Lower leg skin (tissue), 4 donors: Measurements from ENCODE around the gene IL27RA. TPM values are rescaled to one million over a fixed set of nuclear protein-coding genes. Genes with fewer than 3 reads are reported as not detected.

Source experiments
- DNase-seq, 2 donors: peaks; one replicate each; pipeline ENCODE4 v3.0.0-alpha.2; 2019; ENCODE audit warnings: low spot score in 2 of 2
- H3K4me3 ChIP-seq: fragments of 200-600 bp; sonication (generic); 2 replicates; pipeline ENCODE4 v1.5.1; 2017; ENCODE audit warnings: mild to moderate bottlenecking, low read depth; ENCODE audit not compliant: poor library complexity, severe bottlenecking
- POLR2A ChIP-seq, 2 donors: fragments of 450-650 bp; IDR thresholded peaks; one replicate each; pipeline ENCODE4 v1.6.1; 2016 to 2017; ENCODE audit warnings: antibody characterized with exemption in 2 of 2, mild to moderate bottlenecking in 1 of 2, moderate library complexity in 1 of 2
- WGBS, 2 donors: methylation state at CpG; one replicate each; pipeline ENCODE4 v1.1.5; 2018; 5-methylcytosine and 5-hydroxymethylcytosine counted together
- intact Hi-C: fragments of 100-400 bp; cut with DNase I; formaldehyde crosslinking; loops from one replicate; pipeline ENCODE4 v1.15.0; 2023; ENCODE audit warnings: low total_unique reads
- total RNA-seq, 4 donors: library from RNA; depleted of rRNA; stranded (reverse); fragments of >200 nt; gene quantifications; one replicate each; pipeline ENCODE4 v1.1.0, GENCODE V29; 2016
- TF ChIP-seq, protein P1 (sequence below), 3 donors: fragments of 450-650 bp; IDR thresholded peaks; one replicate each; pipeline ENCODE4 v1.5.1; 2016; ENCODE audit warnings: antibody characterized with exemption in 3 of 3, mild to moderate bottlenecking in 3 of 3, moderate library complexity in 2 of 3

Gene IL27RA
- total RNA-seq, 4 donors from 2014 or later: 0.27 to 2.7 (median 2.0) TPM

DNA sequence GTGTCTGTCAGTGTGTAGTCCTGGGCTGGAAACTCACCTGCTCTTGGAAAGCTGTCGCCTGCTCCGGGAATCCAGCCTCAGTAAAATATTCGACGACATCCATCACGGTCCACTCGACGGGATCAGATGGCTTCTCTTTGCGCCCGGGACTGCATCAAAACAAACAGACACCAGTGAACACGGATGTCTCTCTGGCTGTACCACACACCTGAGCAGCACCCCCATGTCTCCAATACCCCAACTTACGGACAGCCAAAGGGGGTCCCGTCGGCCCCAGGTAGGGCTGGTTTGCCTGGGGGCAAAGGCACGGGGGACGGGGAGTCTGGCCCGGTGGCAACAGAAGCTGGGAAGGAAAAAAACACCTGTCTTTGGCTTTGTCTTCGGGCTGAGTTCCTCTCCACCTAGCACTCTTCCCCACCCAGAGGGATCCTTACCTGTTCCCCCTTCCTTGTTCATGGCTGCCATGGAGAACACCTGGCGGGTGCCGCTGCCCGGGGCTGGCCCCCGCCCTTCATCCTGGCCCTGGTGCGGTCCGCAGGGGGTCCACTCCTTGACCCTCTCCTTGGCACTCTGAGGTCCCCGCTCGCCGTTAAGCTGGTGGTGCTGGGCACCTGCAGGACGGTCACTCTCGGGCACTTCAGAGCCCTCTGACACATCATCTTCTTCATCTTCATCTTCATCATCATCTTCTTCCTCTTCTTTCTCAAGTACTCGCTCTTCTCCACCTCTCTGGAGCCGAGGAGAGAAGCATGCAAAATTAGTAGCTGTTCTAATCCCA is 57.3 kb downstream of the IL27RA start:
- no peak for TF ChIP-seq POLR2A (IDR thresholded peaks at IDR 0.05)
- TF ChIP-seq, protein P1, sequence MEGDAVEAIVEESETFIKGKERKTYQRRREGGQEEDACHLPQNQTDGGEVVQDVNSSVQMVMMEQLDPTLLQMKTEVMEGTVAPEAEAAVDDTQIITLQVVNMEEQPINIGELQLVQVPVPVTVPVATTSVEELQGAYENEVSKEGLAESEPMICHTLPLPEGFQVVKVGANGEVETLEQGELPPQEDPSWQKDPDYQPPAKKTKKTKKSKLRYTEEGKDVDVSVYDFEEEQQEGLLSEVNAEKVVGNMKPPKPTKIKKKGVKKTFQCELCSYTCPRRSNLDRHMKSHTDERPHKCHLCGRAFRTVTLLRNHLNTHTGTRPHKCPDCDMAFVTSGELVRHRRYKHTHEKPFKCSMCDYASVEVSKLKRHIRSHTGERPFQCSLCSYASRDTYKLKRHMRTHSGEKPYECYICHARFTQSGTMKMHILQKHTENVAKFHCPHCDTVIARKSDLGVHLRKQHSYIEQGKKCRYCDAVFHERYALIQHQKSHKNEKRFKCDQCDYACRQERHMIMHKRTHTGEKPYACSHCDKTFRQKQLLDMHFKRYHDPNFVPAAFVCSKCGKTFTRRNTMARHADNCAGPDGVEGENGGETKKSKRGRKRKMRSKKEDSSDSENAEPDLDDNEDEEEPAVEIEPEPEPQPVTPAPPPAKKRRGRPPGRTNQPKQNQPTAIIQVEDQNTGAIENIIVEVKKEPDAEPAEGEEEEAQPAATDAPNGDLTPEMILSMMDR (IDR thresholded peaks at IDR 0.05): no peak
- peak in 1 of 2 donors; percentile 86 for DNase-seq
- H3K4me3 ChIP-seq: no peak overlapping the region
- intact Hi-C loops: no loop called here
- WGBS, 2 donors: 83 to 87% methylated on average over 30 of the region's 30 CpGs

DNA sequence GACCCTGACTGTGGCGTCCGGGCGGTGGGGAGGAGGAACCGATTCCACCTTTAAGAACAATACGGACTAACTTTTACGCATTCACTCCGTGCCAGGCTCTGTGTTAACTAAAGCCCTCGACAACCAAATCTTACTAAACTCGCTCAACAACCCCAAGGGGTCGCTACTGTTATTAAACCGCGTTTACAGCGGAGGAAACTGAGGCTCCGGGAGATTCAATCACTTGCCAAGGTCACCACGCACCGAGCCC is 57.8 kb downstream of the IL27RA start:
- 14 to 19% methylated on average over 14 to 16 of the region's 16 CpGs for WGBS, 2 donors
- intact Hi-C loops: no loop called here
- no peak for DNase-seq
- TF ChIP-seq POLR2A (IDR thresholded peaks at IDR 0.05): no peak
- TF ChIP-seq, protein P1 (IDR thresholded peaks at IDR 0.05): no peak
- peak overlapping the region; percentile 16 for H3K4me3 ChIP-seq

DNA sequence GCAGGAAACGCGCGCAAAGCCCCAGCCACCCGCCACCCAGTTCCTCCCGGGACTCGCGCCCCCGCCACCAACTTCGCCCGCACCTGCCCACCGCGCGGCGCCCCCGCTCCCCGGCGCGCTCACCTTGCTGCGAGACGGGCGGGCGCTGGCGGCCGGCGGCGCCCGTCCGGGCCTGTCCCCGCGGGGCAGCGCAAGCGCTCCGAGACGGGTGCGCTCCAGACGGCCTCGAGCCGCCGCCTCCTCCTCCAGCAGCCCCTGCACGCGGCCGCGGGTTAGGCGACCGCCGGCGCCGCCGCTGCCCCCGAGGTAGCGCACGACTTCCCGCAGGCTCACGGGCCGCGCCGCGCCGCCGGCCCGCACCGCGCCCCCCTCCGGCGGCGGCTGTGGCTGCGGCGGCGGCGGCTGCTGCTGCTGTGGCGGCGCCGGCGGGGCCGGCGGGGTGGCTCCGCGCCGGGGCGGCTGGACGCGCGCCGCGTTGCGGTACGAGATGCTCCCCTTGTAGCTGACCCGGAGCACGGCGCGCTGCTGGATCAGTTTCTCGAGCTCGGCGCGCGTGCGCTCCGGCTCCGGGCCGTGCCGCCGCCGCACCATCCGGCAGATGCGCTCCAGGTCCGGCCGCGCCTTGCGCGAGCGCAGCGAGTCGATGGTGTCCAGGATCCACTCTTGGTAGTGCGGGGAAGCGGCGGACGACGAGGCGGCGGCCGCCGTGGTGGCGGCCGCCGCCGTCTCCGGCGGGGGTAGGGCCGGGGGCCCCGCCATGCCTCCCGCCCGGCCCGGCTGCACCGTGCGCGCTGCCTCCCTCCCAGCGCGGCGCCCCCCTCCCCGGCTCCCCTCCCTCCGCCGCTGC is 58.3 kb downstream of the IL27RA start:
- 0 to 1% methylated on average over 3 to 56 of the region's 142 CpGs for WGBS, 2 donors
- H3K4me3 ChIP-seq: peak overlapping the region; percentile 36
- TF ChIP-seq, protein P1 (IDR thresholded peaks at IDR 0.05): no peak
- TF ChIP-seq POLR2A (IDR thresholded peaks at IDR 0.05): no peak
- DNase-seq: peak in 1 of 2 donors; percentile 89
- intact Hi-C loops: no loop called here

DNA sequence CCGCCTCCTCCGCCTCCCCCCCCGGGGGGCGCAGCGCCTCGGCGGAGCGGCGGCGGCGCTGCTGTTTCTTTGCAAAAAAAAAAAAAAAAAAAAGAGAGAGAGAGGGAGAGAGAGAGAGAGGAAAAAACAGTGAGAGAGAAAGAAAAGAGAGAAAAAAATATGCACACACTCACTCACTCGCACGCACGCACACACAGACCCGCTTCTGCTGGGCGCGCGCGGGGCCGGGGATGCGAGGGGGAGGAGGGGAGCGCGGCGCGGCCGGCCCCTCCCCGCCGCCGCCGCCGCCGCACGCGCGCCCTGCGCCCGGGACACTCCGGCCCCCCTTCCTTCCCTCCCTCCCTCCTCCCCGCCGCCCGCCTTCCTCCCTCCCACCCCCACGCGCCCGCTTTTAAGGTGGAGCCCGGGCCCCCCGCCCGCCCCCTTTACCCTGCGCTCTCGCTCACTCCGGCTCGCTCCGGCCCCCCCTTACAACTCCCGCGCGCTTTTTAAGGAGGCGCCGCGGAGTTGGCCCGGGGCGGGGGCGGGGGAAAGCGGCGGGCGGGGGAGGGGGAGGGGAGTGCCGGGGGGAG is 59.0 kb downstream of the IL27RA start, which contains the start of gene SAMD1:
TSS of gene SAMD1 (minus strand) at position 243 of the 572 bp plus-strand sequence.
- TF ChIP-seq, protein P1 (IDR thresholded peaks at IDR 0.05): no peak
- no peak for TF ChIP-seq POLR2A (IDR thresholded peaks at IDR 0.05)
- peak within 1 kb of the TSS; percentile 74 for H3K4me3 ChIP-seq
- 1 to 2% methylated on average over 25 to 51 of the region's 65 CpGs for WGBS, 2 donors
- peak; percentile 87 to 98 for DNase-seq
- intact Hi-C loops: no loop called here

DNA sequence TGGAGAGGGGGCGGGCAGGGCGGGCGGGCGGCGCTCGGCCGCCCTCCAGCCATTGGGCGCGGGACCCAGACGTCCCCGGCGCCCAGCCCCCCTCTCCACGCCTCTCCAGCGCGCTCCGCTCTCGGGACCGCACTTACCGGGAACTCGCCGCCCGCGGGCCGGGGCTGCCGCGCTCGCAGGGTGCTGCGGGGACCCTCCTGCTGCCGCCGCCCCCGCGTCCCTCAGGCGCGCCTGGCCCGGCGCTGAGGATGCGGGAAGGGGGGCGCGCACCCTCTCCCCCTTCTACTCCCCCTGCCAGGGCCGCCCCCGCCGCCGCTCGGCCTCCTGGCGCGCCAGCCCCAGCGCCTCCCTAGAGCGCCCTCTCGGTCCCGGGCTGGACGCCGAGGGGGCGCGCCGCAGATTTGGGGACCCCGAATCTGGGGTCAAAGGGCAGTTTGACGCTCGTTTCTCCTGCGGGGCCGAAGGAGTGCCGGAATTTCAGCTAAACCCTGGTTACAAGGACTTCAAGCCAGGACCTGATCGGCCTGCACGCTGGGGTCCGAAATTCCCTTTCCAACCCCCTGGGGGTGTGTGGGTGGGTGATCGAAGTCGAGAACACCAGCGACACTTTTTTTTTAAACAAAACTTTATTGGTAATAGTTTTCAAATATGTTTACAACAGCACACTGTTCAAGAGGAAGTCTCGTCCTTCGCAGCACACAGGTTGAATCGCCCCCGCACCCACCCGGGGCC is 59.7 kb downstream of the IL27RA start:
- TF ChIP-seq, protein P1 (IDR thresholded peaks at IDR 0.05): no peak
- TF ChIP-seq POLR2A (IDR thresholded peaks at IDR 0.05): no peak
- H3K4me3 ChIP-seq: peak overlapping the region; percentile 74
- intact Hi-C loops: no loop called here
- peak in 1 of 2 donors; percentile 55 for DNase-seq
- WGBS, 2 donors: 0% methylated on average over 32 to 52 of the region's 72 CpGs
